ENCODE results near the gene GSTK1.

The GSTK1 gene

GRCh38 chr7:143255564-143255963, 7.7 kb upstream of the GSTK1 start:
- no peak for TF ChIP-seq CTCF (IDR thresholded peaks at IDR 0.05; ENCODE audit: borderline replicate concordance, insufficient read depth, low read depth, low read length)

GRCh38 chr7:143256325-143256724, 6.9 kb upstream of the GSTK1 start:
- no peak overlapping the region for H3K4me3 ChIP-seq (ENCODE audit: low read depth, low read length)
- no peak for TF ChIP-seq CTCF (IDR thresholded peaks at IDR 0.05; ENCODE audit: borderline replicate concordance, insufficient read depth, low read depth, low read length)

More at GRCh38 chr7:143255564-143255963, 7.7 kb upstream of the GSTK1 start:
- H3K4me3 ChIP-seq (ENCODE audit: low read depth, low read length): no peak overlapping the region

GRCh38 chr7:143256932-143257331, 6.3 kb upstream of the GSTK1 start:
- no peak overlapping the region for H3K4me3 ChIP-seq (ENCODE audit: low read depth, low read length)
- no peak for TF ChIP-seq CTCF (IDR thresholded peaks at IDR 0.05; ENCODE audit: borderline replicate concordance, insufficient read depth, low read depth, low read length)

GRCh38 chr7:143257501-143257900, 5.7 kb upstream of the GSTK1 start:
- no peak for TF ChIP-seq CTCF (IDR thresholded peaks at IDR 0.05; ENCODE audit: borderline replicate concordance, insufficient read depth, low read depth, low read length)
- H3K4me3 ChIP-seq (ENCODE audit: low read depth, low read length): no peak overlapping the region

- TF ChIP-seq CTCF (IDR thresholded peaks at IDR 0.05; ENCODE audit: borderline replicate concordance, insufficient read depth, low read depth, low read length): no peak
- H3K4me3 ChIP-seq (ENCODE audit: low read depth, low read length): no peak overlapping the region
These were observed 4.4 kb upstream of the GSTK1 start for GRCh38 chr7:143258831-143259230.

- H3K4me3 ChIP-seq (ENCODE audit: low read depth, low read length): no peak overlapping the region
- no peak for TF ChIP-seq CTCF (IDR thresholded peaks at IDR 0.05; ENCODE audit: borderline replicate concordance, insufficient read depth, low read depth, low read length)
These were observed 3.5 kb upstream of the GSTK1 start for GRCh38 chr7:143259765-143260164.

GRCh38 chr7:143261901-143262300, 1.3 kb upstream of the GSTK1 start:
- no peak overlapping the region for H3K4me3 ChIP-seq (ENCODE audit: low read depth, low read length)
- TF ChIP-seq CTCF (IDR thresholded peaks at IDR 0.05; ENCODE audit: borderline replicate concordance, insufficient read depth, low read depth, low read length): no peak

GRCh38 chr7:143264196-143264568, 941 bp downstream of the GSTK1 start:
- H3K4me3 ChIP-seq (ENCODE audit: low read depth, low read length): peak overlapping the region; percentile 76

Measured in GM12875 (cell line).